Osteocyte (in vitro differentiated cells): ENCODE measurements around the gene FRMD1. TPM values are rescaled to one million over a fixed set of nuclear protein-coding genes. Genes with fewer than 3 reads are reported as not detected.

ENCODE experiments used
- DNase-seq: peaks from one replicate; pipeline ENCODE4 v3.0.0; 2021; ENCODE audit warnings: mixed read lengths; ENCODE audit not compliant: unreplicated experiment; ENCODE audit errors: extremely low spot score
- H3K27ac Mint-ChIP-seq: one replicate; pipeline ENCODE4 v1.8.0; 2021; ENCODE audit warnings: mild to moderate bottlenecking, mixed read lengths; ENCODE audit not compliant: unreplicated experiment
- H3K27me3 Mint-ChIP-seq: one replicate; pipeline ENCODE4 v1.8.0; 2021; ENCODE audit warnings: mixed read lengths; ENCODE audit not compliant: unreplicated experiment
- H3K36me3 Mint-ChIP-seq: one replicate; pipeline ENCODE4 v1.8.0; 2021; ENCODE audit warnings: mixed read lengths; ENCODE audit not compliant: unreplicated experiment
- H3K4me1 Mint-ChIP-seq: one replicate; pipeline ENCODE4 v1.8.0; 2021; ENCODE audit warnings: mixed read lengths; ENCODE audit not compliant: unreplicated experiment
- H3K4me3 Mint-ChIP-seq: one replicate; pipeline ENCODE4 v1.8.0; 2021; ENCODE audit warnings: mild to moderate bottlenecking, moderate library complexity, mixed read lengths; ENCODE audit not compliant: unreplicated experiment
- H3K9me3 Mint-ChIP-seq: one replicate; pipeline ENCODE4 v1.8.0; 2021; ENCODE audit warnings: mixed read lengths; ENCODE audit not compliant: unreplicated experiment
- CTCF ChIP-seq: fragments of 200-600 bp; sonication (generic); IDR thresholded peaks from 2 replicates; pipeline ENCODE4 v1.5.0; 2021; ENCODE audit warnings: antibody characterized with exemption, mild to moderate bottlenecking, moderate library complexity
- total RNA-seq: library from RNA; stranded (reverse); gene quantifications from 2 replicates; pipeline ENCODE4 v1.2.1, GENCODE V29; 2021

Gene FRMD1
- total RNA-seq, 1 donor from 2014 or later, result 0.05 TPM

GRCh38 chr6:168101590-168102314 lies 22.7 kb upstream of the FRMD1 start:
- DNase-seq, result no peak
- H3K9me3 Mint-ChIP-seq, result no peaks in the 10 kb centered on the region
- TF ChIP-seq CTCF, result no peak
- H3K4me1 Mint-ChIP-seq, result peaks cover 38% of the 10 kb centered on the region
- no peak overlapping the region for H3K4me3 Mint-ChIP-seq
- no peaks in the 10 kb centered on the region for H3K36me3 Mint-ChIP-seq
- no peaks in the 10 kb centered on the region for H3K27me3 Mint-ChIP-seq
- no peak overlapping the region for H3K27ac Mint-ChIP-seq

DNA sequence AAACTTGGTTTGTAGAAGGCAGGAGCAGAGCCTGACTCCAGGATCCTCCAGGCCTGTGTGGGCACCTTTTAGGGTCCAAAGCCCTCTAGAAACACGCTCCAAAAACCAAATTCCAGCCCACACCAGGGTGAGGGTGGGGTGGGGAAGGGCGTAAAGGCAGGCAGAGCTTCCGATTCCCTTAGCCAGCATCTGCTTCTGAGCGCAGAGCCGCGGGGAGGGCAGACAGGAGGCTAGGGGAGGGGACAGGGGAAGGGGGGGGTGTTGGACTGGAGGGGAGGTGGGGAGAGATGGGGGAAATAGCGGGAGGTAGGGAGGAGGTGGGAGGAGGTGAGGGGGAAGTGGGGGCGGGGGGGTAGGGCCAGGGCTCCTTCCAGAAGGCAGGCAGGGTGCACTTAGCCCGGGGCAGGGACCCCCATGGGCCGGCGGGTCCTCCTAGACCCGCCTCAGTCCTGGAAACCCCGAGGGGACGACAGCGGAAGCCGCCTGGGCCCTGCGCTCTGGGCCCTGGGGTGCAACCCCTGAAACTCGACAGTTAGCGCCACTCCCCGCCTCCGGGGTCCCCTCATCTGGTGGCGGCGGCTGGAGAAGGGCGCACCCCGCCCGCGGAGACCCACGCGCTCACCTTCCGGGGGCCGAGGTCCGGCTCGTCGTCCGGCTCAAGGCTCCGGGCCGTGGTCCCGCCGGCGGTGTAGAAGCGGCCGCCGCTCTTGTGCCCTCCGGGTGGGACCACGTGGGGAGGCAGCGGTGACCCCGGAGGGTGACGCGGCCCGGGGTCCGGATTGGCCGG lies 22.0 kb upstream of the FRMD1 start:
- no peaks in the 10 kb centered on the region for H3K9me3 Mint-ChIP-seq
- no peaks in the 10 kb centered on the region for H3K27me3 Mint-ChIP-seq
- no peaks in the 10 kb centered on the region for H3K36me3 Mint-ChIP-seq
- no peak overlapping the region for H3K4me3 Mint-ChIP-seq
- no peak for DNase-seq
- H3K4me1 Mint-ChIP-seq, result peaks cover 31% of the 10 kb centered on the region
- TF ChIP-seq CTCF, result no peak
- H3K27ac Mint-ChIP-seq, result no peak overlapping the region

DNA sequence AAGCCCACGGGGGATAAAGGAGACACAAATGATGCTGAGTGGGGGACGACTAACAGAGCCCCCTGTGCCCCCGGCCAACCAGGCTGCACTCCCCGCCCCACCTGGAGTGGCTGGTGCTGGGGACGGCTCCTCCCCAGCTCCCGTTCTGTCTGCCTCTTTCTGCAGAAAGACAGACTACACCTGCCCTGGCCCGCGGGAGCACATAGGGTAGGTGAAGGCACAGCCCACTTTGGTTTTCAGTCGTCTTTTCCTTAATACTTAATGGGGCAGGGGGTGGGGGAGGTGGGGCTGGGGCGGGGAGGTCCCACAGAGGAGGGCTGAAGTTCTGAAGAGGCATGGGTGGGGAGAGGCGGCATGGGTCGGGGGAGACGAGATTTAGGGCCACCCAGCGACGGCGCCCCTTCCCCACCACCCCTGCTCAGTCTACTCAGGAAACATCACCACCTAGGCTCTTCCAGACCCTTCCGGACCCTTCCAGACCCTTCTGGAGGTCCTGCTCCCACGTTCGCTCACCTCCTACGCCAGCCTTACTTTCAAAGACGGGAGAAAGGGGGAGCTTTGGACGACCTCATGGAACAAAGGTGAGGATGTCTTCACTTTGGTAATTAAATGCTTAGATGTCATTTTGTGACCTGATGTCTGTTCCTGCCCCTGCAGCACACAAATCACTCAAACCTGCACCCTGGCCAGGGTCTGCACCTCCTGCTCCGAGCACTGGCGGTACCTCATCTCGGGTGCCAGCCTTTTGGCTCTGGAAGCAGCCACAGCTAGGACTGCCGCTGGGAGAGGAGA lies 21.2 kb upstream of the FRMD1 start:
- DNase-seq, result no peak
- Mint-ChIP-seq H3K4me1 (peaks cover 23% of the 10 kb centered on the region), H3K9me3 (no peaks in the 10 kb centered on the region), H3K27ac (no peak overlapping the region), H3K4me3 (no peak overlapping the region), H3K36me3 (no peaks in the 10 kb centered on the region), H3K27me3 (no peaks in the 10 kb centered on the region)
- no peak for TF ChIP-seq CTCF

DNA sequence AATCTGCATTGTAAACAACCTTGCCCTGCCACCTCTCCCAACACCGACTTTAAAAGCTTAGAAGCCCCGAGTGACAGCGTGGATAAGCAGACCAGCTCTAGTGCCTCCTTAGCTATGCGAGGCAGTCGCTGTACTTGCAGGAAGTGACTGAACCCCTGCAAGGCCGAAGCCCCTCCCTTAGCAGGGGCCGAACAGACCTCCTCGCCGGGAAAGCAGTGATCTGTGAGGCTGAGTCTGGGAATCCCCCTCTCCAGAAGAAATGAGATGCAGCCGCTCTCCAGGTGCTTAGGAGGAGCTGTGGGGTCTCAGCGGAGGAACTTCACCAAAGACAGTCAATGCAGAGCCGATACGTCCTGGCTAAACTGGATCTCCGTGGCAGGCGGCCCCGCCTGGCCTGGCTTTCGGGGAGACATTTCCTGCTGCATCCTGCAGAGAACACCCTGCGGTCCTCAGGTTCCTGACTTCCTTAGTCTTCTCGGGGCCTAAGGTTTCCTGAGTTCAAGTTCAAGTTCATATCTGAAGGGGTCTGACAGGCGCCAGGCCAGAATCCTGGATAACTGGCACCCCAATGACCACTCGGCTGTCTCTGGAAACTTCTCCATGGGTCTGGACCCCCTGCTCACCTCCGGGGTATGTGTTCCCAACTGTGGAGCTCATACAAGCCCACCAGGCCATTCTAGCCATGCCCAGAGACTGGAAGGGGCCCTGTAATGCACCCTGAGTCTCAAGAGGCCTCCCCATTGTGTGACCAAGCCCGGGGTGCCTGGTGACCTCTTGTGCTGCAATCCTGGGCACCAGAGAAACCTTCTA lies 20.4 kb upstream of the FRMD1 start:
- no peak overlapping the region for H3K4me3 Mint-ChIP-seq
- no peak for TF ChIP-seq CTCF
- H3K36me3 Mint-ChIP-seq, result no peaks in the 10 kb centered on the region
- peaks cover 15% of the 10 kb centered on the region for H3K4me1 Mint-ChIP-seq
- no peaks in the 10 kb centered on the region for H3K27me3 Mint-ChIP-seq
- H3K27ac Mint-ChIP-seq, result no peak overlapping the region
- H3K9me3 Mint-ChIP-seq, result no peaks in the 10 kb centered on the region
- DNase-seq, result no peak
